Panc1 (cell line): ENCODE measurements around the gene RB1.

ENCODE experiments used
- POLR2AphosphoS5 ChIP-seq: IDR thresholded peaks from 2 replicates; pipeline ENCODE4 v1.6.1; 2012; ENCODE audit warnings: mild to moderate bottlenecking, low read depth, low read length, moderate library complexity
- SIN3A ChIP-seq: IDR thresholded peaks from 2 replicates; pipeline ENCODE4 v1.6.1; 2012; ENCODE audit warnings: low read depth, mild to moderate bottlenecking, low read length, moderate library complexity, borderline replicate concordance; ENCODE audit not compliant: insufficient read depth
- TCF7L2 ChIP-seq: IDR thresholded peaks from 2 replicates; pipeline ENCODE4 v1.6.1; 2011; ENCODE audit warnings: mild to moderate bottlenecking, low read depth, low read length, inconsistent platforms
- TF ChIP-seq, protein P1 (sequence below): fragments of 450-650 bp; IDR thresholded peaks from 2 replicates; pipeline ENCODE4 v1.5.1; 2017; ENCODE audit warnings: mild to moderate bottlenecking
- TF ChIP-seq, protein P2 (sequence below), 2 experiments: IDR thresholded peaks; 2 replicates each; pipeline ENCODE4 v1.6.1; 2011 to 2012; ENCODE audit warnings: low read depth in 2 of 2, control low read depth in 1 of 2, low read length in 1 of 2, mild to moderate bottlenecking in 1 of 2, moderate library complexity in 1 of 2; ENCODE audit not compliant: insufficient read depth in 1 of 2

DNA sequence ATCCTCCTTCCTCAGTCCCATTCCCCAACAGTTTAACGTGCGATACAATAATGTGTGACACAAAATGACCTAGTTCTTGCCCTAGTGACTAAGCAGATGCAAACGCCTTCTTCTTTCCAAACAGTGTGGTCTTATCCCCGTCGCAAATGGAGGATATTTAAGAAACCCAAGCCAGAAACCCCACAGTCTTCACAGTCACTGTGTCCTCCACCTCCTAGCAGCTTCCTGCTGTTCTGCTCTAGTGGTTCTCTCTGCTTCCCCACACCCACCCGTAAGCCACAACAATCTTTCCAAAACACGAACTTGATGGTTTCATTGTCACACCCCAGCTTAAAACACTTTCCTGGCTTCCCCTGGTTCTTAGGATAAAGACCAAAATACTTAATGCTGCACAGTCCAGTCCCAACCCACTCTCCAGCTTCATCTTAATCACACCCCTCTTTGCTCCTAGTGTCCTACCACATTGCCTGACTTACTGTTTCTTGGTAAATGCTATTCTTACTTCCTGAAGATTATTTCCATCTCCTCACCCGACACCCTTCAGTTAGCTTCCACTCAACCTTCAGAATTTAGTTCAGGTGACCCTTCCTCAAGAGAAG lies 38.2 kb upstream of the RB1 start:
- TF ChIP-seq, protein P1, sequence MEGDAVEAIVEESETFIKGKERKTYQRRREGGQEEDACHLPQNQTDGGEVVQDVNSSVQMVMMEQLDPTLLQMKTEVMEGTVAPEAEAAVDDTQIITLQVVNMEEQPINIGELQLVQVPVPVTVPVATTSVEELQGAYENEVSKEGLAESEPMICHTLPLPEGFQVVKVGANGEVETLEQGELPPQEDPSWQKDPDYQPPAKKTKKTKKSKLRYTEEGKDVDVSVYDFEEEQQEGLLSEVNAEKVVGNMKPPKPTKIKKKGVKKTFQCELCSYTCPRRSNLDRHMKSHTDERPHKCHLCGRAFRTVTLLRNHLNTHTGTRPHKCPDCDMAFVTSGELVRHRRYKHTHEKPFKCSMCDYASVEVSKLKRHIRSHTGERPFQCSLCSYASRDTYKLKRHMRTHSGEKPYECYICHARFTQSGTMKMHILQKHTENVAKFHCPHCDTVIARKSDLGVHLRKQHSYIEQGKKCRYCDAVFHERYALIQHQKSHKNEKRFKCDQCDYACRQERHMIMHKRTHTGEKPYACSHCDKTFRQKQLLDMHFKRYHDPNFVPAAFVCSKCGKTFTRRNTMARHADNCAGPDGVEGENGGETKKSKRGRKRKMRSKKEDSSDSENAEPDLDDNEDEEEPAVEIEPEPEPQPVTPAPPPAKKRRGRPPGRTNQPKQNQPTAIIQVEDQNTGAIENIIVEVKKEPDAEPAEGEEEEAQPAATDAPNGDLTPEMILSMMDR, result no peak
- no peak for TF ChIP-seq POLR2AphosphoS5
- no peak for TF ChIP-seq TCF7L2
- no peak for TF ChIP-seq SIN3A
- TF ChIP-seq, protein P2, sequence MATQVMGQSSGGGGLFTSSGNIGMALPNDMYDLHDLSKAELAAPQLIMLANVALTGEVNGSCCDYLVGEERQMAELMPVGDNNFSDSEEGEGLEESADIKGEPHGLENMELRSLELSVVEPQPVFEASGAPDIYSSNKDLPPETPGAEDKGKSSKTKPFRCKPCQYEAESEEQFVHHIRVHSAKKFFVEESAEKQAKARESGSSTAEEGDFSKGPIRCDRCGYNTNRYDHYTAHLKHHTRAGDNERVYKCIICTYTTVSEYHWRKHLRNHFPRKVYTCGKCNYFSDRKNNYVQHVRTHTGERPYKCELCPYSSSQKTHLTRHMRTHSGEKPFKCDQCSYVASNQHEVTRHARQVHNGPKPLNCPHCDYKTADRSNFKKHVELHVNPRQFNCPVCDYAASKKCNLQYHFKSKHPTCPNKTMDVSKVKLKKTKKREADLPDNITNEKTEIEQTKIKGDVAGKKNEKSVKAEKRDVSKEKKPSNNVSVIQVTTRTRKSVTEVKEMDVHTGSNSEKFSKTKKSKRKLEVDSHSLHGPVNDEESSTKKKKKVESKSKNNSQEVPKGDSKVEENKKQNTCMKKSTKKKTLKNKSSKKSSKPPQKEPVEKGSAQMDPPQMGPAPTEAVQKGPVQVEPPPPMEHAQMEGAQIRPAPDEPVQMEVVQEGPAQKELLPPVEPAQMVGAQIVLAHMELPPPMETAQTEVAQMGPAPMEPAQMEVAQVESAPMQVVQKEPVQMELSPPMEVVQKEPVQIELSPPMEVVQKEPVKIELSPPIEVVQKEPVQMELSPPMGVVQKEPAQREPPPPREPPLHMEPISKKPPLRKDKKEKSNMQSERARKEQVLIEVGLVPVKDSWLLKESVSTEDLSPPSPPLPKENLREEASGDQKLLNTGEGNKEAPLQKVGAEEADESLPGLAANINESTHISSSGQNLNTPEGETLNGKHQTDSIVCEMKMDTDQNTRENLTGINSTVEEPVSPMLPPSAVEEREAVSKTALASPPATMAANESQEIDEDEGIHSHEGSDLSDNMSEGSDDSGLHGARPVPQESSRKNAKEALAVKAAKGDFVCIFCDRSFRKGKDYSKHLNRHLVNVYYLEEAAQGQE (IDR thresholded peaks at IDR 0.05; ENCODE audit: insufficient read depth in 1 of 2, low read depth in 2 of 2, low read length in 1 of 2), result no peak
